HUES64 (cell line): ENCODE measurements around the gene HNRNPAB.
A peak's percentile ranks its signal among the peaks of the same experiment; 100 is the strongest.
"Not testable (repeated sequence)": the region's sequence is repeated elsewhere in the genome, so short reads cannot be mapped to it uniquely, and the experiment has no call there.

ENCODE experiments used
- H3K27ac ChIP-seq: 2 replicates; pipeline ENCODE4 v1.7.0; 2013; ENCODE audit warnings: low read depth, low read length, inconsistent platforms
- H3K27me3 ChIP-seq: 2 replicates; pipeline ENCODE4 v1.6.1; 2013; ENCODE audit warnings: mild to moderate bottlenecking, low read length; ENCODE audit not compliant: insufficient read depth
- H3K36me3 ChIP-seq: 2 replicates; pipeline ENCODE4 v1.6.1; 2013; ENCODE audit warnings: mild to moderate bottlenecking, low read length; ENCODE audit not compliant: insufficient read depth
- H3K4me1 ChIP-seq: 2 replicates; pipeline ENCODE4 v1.6.1; 2013; ENCODE audit warnings: mild to moderate bottlenecking, low read length, moderate library complexity; ENCODE audit not compliant: insufficient read depth
- H3K4me3 ChIP-seq: 2 replicates; pipeline ENCODE4 v1.5.1; 2013; ENCODE audit warnings: mild to moderate bottlenecking, low read length, moderate library complexity
- H3K9ac ChIP-seq: 2 replicates; pipeline ENCODE4 v1.6.1; 2013; ENCODE audit warnings: mild to moderate bottlenecking, low read depth, low read length
- H3K9me3 ChIP-seq: 2 replicates; pipeline ENCODE4 v1.6.1; 2013; ENCODE audit warnings: low read depth, low read length; ENCODE audit not compliant: insufficient read depth
- WGBS: fragments of 150-250, 120-280 bp; methylation state at CpG from one replicate; pipeline ENCODE4 v1.1.7; 2013; ENCODE audit warnings: missing lambda C conversion rate; 5-methylcytosine and 5-hydroxymethylcytosine counted together

HNRNPAB gene

DNA sequence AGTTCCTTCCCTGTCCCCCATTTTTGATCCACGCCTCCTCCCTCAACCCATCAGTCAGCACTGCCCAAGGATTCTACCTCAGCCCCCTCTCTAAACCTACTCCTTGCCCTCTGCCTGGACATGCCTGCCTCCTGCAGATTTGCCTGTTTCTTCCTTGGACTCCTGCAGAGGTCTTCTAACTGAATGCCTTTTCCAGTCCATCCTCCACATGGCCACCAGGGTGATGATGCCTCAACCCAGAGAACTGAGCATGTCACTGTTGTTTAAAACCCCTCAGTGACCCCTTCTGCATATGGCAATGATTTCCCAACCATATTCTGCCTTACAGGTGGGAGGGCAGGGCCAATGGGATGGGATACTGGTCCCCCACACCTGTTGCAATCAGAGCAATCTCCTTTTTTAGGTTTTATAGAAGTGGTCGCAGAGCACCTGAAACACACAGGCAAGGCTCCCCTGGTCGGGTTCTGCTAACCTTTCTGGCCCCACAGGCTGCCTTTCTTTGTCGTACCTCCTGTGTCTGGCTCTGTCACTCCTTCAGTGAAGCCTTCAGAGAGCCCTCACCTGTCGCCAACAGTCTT, 19.0 kb downstream of the HNRNPAB start:
- 84% methylated on average over 5 of the region's 5 CpGs for WGBS
- Histone ChIP-seq H3K9ac (no peak overlapping the region), H3K4me3 (no peak overlapping the region), H3K36me3 (peaks cover 52% of the 10 kb centered on the region), H3K27ac (no peak overlapping the region), H3K9me3 (no peaks in the 10 kb centered on the region), H3K27me3 (no peaks in the 10 kb centered on the region), H3K4me1 (peaks cover 14% of the 10 kb centered on the region)

DNA sequence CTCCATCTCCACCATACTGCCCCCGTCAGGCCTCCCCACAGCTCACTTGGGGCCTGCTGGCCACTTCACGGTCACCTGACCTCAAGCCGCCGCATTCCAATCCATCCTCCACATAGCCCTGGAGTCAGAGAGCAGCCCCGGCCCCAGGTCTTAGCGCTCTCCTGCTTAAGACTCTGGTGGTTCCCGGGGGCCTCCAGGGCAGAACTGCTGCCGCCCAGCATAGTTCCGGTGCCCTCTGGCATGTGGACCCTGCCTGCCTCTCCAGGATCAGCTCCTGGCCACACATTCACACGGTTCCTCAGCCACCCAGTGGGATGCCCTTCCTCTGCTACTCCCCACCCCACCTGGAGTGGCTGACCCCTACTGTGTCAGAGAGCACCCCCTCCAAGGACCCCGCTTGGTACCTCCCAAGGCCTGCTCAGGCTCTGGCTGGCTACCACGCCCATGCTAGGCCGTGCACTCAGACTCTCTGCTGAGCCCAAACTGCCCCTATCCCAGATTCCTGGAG, 19.5 kb downstream of the HNRNPAB start:
- Histone ChIP-seq H3K4me3 (no peak overlapping the region), H3K4me1 (peaks cover 14% of the 10 kb centered on the region), H3K27ac (peak overlapping the region; percentile 30; the same call in 1 of the 2 replicates), H3K27me3 (no peaks in the 10 kb centered on the region), H3K36me3 (peaks cover 52% of the 10 kb centered on the region), H3K9me3 (no peaks in the 10 kb centered on the region), H3K9ac (no peak overlapping the region)
- 61% methylated on average over 13 of the region's 13 CpGs for WGBS

DNA sequence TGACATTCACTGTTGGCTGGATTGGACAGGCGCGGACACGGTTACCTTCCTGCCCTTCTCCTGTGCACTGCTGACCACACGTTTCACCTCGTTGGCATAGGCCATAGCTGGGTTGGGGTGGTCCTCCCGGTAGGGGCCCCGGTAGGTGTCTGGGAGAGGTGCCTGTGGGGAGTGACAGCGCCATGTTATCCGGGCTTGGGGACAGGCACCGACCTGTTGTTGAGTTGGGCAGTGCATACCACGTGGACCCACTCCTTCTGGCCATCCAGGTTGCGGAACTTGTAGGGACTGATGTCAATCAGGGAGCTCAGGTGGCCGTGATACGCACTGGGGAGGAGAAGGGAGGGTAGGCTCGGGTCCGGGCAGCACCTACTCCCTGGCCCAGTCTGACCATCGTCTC, 20.1 kb downstream of the HNRNPAB start:
- Histone ChIP-seq H3K36me3 (peaks cover 53% of the 10 kb centered on the region), H3K4me1 (peaks cover 14% of the 10 kb centered on the region), H3K9me3 (no peaks in the 10 kb centered on the region), H3K27me3 (no peaks in the 10 kb centered on the region), H3K4me3 (no peak overlapping the region), H3K27ac (no peak overlapping the region), H3K9ac (no peak overlapping the region)
- WGBS = 93% methylated on average over 17 of the region's 17 CpGs

DNA sequence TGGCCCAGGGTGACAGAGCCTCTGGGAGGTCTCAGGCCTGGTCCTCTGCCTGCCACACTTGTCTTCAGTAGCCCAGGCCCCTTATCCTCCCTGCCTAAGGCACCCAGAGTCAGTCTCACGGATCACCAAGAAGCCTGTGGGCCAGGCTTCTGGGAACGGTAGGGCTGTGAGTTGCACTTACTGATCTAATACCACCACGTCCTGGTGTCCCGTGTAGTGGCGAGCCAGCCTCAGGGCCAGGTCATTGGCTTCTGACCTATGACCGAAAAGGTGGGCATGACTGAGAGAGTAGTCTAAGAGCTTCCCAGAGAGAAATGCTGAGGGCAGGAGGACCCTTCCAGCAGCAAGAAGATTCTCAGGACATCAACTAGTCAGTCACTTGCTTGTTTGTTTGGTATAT, 20.8 kb downstream of the HNRNPAB start:
- H3K9me3 ChIP-seq = no peaks in the 10 kb centered on the region
- H3K27ac ChIP-seq = no peak overlapping the region
- peaks cover 61% of the 10 kb centered on the region for H3K36me3 ChIP-seq
- no peak overlapping the region for H3K4me3 ChIP-seq
- H3K4me1 ChIP-seq = peaks cover 14% of the 10 kb centered on the region
- WGBS = 95% methylated on average over 6 of the region's 6 CpGs
- H3K27me3 ChIP-seq = no peaks in the 10 kb centered on the region
- H3K9ac ChIP-seq = no peak overlapping the region

DNA sequence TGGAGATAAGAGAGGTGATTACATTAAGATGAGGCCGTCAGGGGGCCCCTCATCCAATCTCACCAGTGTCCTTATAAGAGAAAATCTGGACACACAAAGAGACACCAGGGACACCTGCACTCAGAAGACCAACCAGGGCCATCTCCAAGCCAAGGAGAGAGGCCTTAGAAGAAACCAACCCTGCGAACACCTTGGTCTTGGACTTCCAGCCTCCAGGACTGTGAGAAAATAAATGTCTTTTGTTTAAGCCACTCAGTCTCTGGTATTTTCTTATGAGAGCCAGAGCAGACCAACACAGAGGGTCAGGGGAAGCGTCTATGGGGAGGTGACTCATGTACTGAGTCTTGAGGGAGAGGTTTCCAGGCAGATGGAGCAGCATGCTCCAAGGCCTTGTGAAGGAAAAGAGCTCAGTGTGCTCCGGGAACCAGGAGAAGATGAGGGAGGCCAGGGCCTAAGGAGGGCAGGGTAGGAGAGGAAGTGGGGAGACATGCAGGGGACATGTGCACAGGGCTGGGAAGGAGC, 22.9 kb downstream of the HNRNPAB start:
- peaks cover 19% of the 10 kb centered on the region for H3K4me1 ChIP-seq
- H3K27me3 ChIP-seq = no peaks in the 10 kb centered on the region
- WGBS = 84% methylated on average over 4 of the region's 4 CpGs
- no peak overlapping the region for H3K4me3 ChIP-seq
- H3K9me3 ChIP-seq = no peaks in the 10 kb centered on the region
- no peak overlapping the region for H3K9ac ChIP-seq
- H3K27ac ChIP-seq = no peak overlapping the region
- H3K36me3 ChIP-seq = peaks cover 53% of the 10 kb centered on the region

DNA sequence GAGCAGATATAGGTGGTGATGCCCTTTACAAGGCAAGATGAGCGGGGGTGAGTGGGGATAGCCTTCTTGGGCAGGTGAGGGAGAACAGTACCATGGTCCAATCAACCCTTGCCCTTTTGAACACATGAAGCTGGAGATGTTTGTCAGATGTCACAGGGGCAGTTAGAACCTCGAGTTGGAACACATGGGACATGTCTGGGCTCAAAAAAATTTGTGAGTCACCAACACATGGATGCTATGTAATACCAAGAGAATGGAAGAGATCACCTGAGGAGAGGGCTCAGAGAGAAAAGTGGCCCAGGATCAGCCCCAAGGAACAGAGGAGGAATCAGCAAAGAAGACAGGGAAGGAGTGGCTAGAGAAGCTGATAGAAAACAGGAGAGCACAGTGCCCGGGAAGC, 23.6 kb downstream of the HNRNPAB start:
- H3K9me3 ChIP-seq = no peaks in the 10 kb centered on the region
- peaks cover 50% of the 10 kb centered on the region for H3K36me3 ChIP-seq
- no peak overlapping the region for H3K4me3 ChIP-seq
- H3K4me1 ChIP-seq = peaks cover 19% of the 10 kb centered on the region
- H3K27ac ChIP-seq = no peak overlapping the region
- WGBS = 93% methylated on average over 3 of the region's 3 CpGs
- no peaks in the 10 kb centered on the region for H3K27me3 ChIP-seq
- no peak overlapping the region for H3K9ac ChIP-seq

DNA sequence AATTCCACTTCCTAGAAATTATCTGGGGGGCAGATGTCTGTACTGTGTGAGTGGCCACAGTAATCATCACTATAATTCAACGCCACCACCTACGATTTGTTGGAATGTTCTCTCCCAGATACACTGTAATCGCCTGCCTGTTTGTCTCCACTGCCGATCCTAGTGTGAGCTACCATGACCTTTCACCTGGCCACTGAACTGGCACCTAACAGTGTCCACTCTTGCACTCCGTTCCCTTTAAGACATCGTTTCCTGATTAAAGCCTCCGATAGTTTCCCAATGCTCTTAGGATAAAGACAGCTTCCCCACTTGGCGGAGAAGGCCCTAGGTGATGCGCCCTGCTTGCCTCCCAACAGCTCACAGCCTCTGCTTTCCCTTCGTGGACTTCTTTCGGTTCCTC, 24.3 kb downstream of the HNRNPAB start:
- 94% methylated on average over 11 of the region's 11 CpGs for WGBS
- Histone ChIP-seq H3K9me3 (no peaks in the 10 kb centered on the region), H3K36me3 (peaks cover 50% of the 10 kb centered on the region), H3K9ac (no peak overlapping the region), H3K4me1 (peaks cover 13% of the 10 kb centered on the region), H3K27me3 (no peaks in the 10 kb centered on the region), H3K27ac (no peak overlapping the region), H3K4me3 (no peak overlapping the region)

DNA sequence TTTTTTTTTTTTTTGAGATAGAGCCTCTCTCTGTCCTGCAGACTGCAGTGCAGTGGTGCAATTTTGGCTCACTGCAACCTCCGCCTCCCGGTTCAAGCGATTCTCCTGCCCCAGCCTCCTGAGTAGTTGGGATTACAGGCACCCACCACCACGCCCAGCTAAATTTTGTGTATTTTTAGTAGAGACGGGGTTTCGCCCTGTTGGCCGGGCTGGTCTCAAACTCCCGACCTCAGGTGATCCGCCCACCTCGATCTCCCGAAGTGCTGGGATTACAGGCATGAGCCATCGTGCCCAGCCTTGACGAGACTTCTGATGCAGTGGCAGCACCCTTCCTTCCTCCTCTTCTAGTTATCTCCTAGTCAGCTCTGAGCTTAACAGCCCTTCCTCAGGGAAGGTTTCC, 24.8 kb downstream of the HNRNPAB start:
- H3K4me1 ChIP-seq, H3K27me3 ChIP-seq, H3K27ac ChIP-seq, H3K4me3 ChIP-seq, H3K9me3 ChIP-seq, H3K9ac ChIP-seq: not testable (repeated sequence)
- peaks cover 50% of the 10 kb centered on the region for H3K36me3 ChIP-seq
- 96% methylated on average over 13 of the region's 13 CpGs for WGBS

DNA sequence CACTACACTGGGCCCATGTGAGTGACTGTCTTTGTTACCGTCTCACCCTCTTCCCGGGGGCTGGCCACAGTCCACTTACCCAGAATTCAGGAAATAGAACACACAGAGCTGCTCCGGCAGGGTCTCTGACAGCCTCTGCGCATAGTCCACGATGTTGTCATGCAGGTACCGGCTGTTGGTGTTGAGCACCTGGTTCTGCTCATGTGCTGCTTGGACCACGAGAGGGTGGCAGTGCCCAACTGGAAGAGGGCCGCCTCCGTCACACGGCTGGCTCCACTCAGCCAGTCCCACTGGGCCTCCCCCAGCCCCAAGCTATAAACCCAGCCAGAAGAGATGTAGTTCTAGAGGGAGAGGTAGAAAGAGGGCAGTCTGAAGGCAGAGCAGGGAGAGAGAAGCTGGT, 25.5 kb downstream of the HNRNPAB start:
- Histone ChIP-seq H3K9me3 (no peaks in the 10 kb centered on the region), H3K27me3 (no peaks in the 10 kb centered on the region), H3K9ac (no peak overlapping the region), H3K4me3 (no peak overlapping the region), H3K27ac (no peak overlapping the region), H3K36me3 (peaks cover 50% of the 10 kb centered on the region), H3K4me1 (peaks cover 5% of the 10 kb centered on the region; the same call in 1 of the 2 replicates)
- WGBS = 97% methylated on average over 10 of the region's 10 CpGs

DNA sequence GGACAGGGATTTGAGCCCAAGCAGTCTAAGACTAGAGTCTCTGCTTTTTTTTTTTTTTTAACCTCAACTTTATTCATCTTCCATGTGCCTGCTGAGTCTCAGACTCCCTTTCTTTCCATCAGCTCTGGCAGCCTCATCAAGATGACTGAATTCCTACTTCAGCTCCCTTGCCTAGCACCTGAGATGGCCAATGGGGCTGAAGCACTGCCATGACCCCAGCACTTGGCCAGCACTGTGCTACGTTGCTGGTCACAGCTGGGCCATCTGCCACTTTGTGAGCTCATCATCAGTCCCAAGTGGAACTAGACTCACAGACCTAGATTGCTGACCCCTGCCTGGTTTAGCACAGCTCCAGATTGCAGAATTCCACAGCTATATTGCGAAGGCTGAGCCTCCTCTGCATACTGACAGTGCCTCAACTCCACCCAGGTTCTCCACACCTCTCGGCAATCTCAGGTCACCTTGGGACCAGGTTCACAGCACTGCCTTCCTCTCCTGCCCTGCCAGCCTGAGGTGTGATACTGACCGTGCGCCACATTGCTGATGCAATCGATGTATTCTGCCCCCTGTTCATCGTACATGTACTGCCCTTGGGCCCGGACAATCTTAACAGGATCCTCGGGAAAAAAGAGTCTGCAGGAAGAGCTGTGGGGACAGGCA, 26.7 kb downstream of the HNRNPAB start:
- H3K4me1 ChIP-seq = peaks cover 5% of the 10 kb centered on the region; the same call in 1 of the 2 replicates
- H3K27ac ChIP-seq = no peak overlapping the region
- 93% methylated on average over 9 of the region's 9 CpGs for WGBS
- no peaks in the 10 kb centered on the region for H3K9me3 ChIP-seq
- no peaks in the 10 kb centered on the region for H3K27me3 ChIP-seq
- H3K36me3 ChIP-seq = peaks cover 46% of the 10 kb centered on the region
- H3K9ac ChIP-seq = peak overlapping the region; percentile 83; the same call in 1 of the 2 replicates
- H3K4me3 ChIP-seq = peak overlapping the region; percentile 66

DNA sequence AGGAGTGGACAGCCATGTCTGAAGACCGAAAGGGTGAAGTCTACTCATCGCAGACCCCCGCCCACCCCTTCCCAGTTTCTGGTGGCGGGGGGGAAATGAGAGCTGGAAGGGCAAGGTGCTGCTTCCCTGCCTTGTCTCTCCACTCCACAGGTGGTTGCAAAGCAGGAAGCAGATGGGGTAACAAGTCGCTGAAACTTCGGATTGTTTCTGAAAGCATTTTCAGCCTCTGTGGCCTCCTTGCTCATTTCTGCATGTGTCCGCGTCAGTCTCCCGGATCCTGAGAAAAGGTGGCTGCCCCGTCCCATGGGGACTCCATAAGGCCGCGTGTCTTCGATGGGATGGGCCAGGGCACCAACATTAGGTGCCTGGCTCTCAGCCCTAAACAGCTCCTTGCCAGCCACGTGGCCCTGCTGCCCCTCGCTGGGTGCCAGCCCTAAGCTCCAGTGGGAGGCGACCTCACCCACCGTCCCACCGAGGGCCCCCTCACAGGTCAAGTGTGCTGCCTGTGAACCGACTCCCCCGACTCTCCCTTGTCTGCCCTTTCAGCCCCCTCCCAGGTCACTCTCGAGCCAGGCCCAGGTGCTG, 27.3 kb downstream of the HNRNPAB start:
- Histone ChIP-seq H3K9me3 (no peaks in the 10 kb centered on the region), H3K4me3 (peak overlapping the region; percentile 66), H3K9ac (peak overlapping the region; percentile 83), H3K36me3 (peaks cover 45% of the 10 kb centered on the region), H3K27me3 (no peaks in the 10 kb centered on the region), H3K4me1 (peaks cover 5% of the 10 kb centered on the region; the same call in 1 of the 2 replicates), H3K27ac (peak overlapping the region; percentile 83)
- 47% methylated on average over 21 of the region's 21 CpGs for WGBS
